Measurements from ENCODE around the gene TST.

Gene TST

GRCh38 chr22:37064553-37064952 is 45.3 kb upstream of the TST start:
- H3K36me3 ChIP-seq (ENCODE audit: control insufficient read depth, insufficient read depth, low read length), result no peaks in the 10 kb centered on the region
- no peak for TF ChIP-seq CTCF (IDR thresholded peaks at IDR 0.05; ENCODE audit: insufficient read depth, low read length, poor library complexity, severe bottlenecking)
- H3K4me3 ChIP-seq (replicated peaks; ENCODE audit: low read depth, low read length), result no peak overlapping the region
- H3K27me3 ChIP-seq (replicated peaks; ENCODE audit: control insufficient read depth, insufficient read depth, low read length), result no peaks in the 10 kb centered on the region
- no peak for DNase-seq (ENCODE audit: extremely low read depth, insufficient read length)

GRCh38 chr22:37063431-37064420 is 44.5 kb upstream of the TST start:
- no peak for DNase-seq (ENCODE audit: extremely low read depth, insufficient read length)
- Histone ChIP-seq H3K27me3 (replicated peaks; ENCODE audit: control insufficient read depth, insufficient read depth, low read length) (no peaks in the 10 kb centered on the region), H3K4me3 (replicated peaks; ENCODE audit: low read depth, low read length) (no peak overlapping the region), H3K36me3 (ENCODE audit: control insufficient read depth, insufficient read depth, low read length) (no peaks in the 10 kb centered on the region)
- TF ChIP-seq CTCF (IDR thresholded peaks at IDR 0.05; ENCODE audit: insufficient read depth, low read length, poor library complexity, severe bottlenecking), result no peak

GRCh38 chr22:37062702-37063381 is 43.6 kb upstream of the TST start:
- no peaks in the 10 kb centered on the region for H3K27me3 ChIP-seq (replicated peaks; ENCODE audit: control insufficient read depth, insufficient read depth, low read length)
- DNase-seq (ENCODE audit: extremely low read depth, insufficient read length), result no peak
- no peaks in the 10 kb centered on the region; the same call in 1 of the 2 replicates for H3K36me3 ChIP-seq (ENCODE audit: control insufficient read depth, insufficient read depth, low read length)
- TF ChIP-seq CTCF (IDR thresholded peaks at IDR 0.05; ENCODE audit: insufficient read depth, low read length, poor library complexity, severe bottlenecking), result no peak
- no peak overlapping the region for H3K4me3 ChIP-seq (replicated peaks; ENCODE audit: low read depth, low read length)

- DNase-seq (ENCODE audit: extremely low read depth, insufficient read length), result no peak
- Histone ChIP-seq H3K27me3 (replicated peaks; ENCODE audit: control insufficient read depth, insufficient read depth, low read length) (no peaks in the 10 kb centered on the region), H3K36me3 (ENCODE audit: control insufficient read depth, insufficient read depth, low read length) (no peaks in the 10 kb centered on the region; the same call in 1 of the 2 replicates), H3K4me3 (replicated peaks; ENCODE audit: low read depth, low read length) (no peak overlapping the region)
- no peak for TF ChIP-seq CTCF (IDR thresholded peaks at IDR 0.05; ENCODE audit: insufficient read depth, low read length, poor library complexity, severe bottlenecking)
Measured at GRCh38 chr22:37062376-37062675, 43.1 kb upstream of the TST start.

GRCh38 chr22:37061611-37062375 is 42.5 kb upstream of the TST start:
- Histone ChIP-seq H3K36me3 (ENCODE audit: control insufficient read depth, insufficient read depth, low read length) (no peaks in the 10 kb centered on the region; the same call in 1 of the 2 replicates), H3K4me3 (replicated peaks; ENCODE audit: low read depth, low read length) (no peak overlapping the region), H3K27me3 (replicated peaks; ENCODE audit: control insufficient read depth, insufficient read depth, low read length) (no peaks in the 10 kb centered on the region)
- no peak for TF ChIP-seq CTCF (IDR thresholded peaks at IDR 0.05; ENCODE audit: insufficient read depth, low read length, poor library complexity, severe bottlenecking)
- no peak for DNase-seq (ENCODE audit: extremely low read depth, insufficient read length)
